Activated CD4-positive, alpha-beta T cell treated with anti-CD3 and anti-CD28 coated beads, Interleukin-2, amount 10 ng/mL, durations not matched to agents 7 days and 5 days (primary cell): Measurements from ENCODE around the gene ANKRD31. TPM values are rescaled to one million over a fixed set of nuclear protein-coding genes. Genes with fewer than 3 reads are reported as not detected.
"Not testable (repeated sequence)": the region's sequence is repeated elsewhere in the genome, so short reads cannot be mapped to it uniquely, and the experiment has no call there.

Source experiments
- CTCF ChIA-PET: fragments of 350-600 bp; sonication (Branson Sonifier 250); formaldehyde crosslinking; loops from one replicate; lab custom pipeline; 2021; ENCODE audit warnings: antibody characterized with exemption; lab: Charles Lee
- POLR2A ChIA-PET: fragments of 350-600 bp; sonication (Branson Sonifier 250); formaldehyde crosslinking; loops from one replicate; lab custom pipeline; 2021; ENCODE audit warnings: antibody characterized with exemption; lab: Charles Lee
- DNase-seq: peaks from one replicate; pipeline ENCODE4 v3.0.0-alpha.2; 2020
- H3K27ac Mint-ChIP-seq: one replicate; pipeline ENCODE4 v1.8.0; 2021; ENCODE audit warnings: mild to moderate bottlenecking, moderate library complexity, mixed read lengths
- H3K27me3 Mint-ChIP-seq: one replicate; pipeline ENCODE4 v1.8.0; 2021; ENCODE audit warnings: mixed read lengths
- H3K36me3 Mint-ChIP-seq: one replicate; pipeline ENCODE4 v1.8.0; 2021; ENCODE audit warnings: low read depth, mixed read lengths
- H3K4me1 Mint-ChIP-seq: one replicate; pipeline ENCODE4 v1.8.0; 2021; ENCODE audit warnings: mixed read lengths
- H3K4me3 Mint-ChIP-seq: one replicate; pipeline ENCODE4 v1.8.0; 2021; ENCODE audit warnings: mild to moderate bottlenecking, moderate library complexity, mixed read lengths
- H3K9me3 Mint-ChIP-seq: one replicate; pipeline ENCODE4 v1.8.0; 2021; ENCODE audit warnings: mixed read lengths
- total RNA-seq, 2 experiments: library from RNA; stranded (reverse); gene quantifications; one replicate each; pipeline ENCODE4 v1.2.3, GENCODE V29; 2021

The ANKRD31 gene
- total RNA-seq, 2 experiments from 2014 or later, result 0.17 TPM

- ChIA-PET POLR2A (no interaction called here), CTCF (no interaction called here)
- Mint-ChIP-seq H3K9me3 (peaks cover 19% of the 10 kb centered on the region), H3K36me3 (peaks cover 2% of the 10 kb centered on the region), H3K4me3 (no peak overlapping the region), H3K27me3 (peaks cover 2% of the 10 kb centered on the region), H3K4me1 (no peaks in the 10 kb centered on the region), H3K27ac (no peak overlapping the region)
- no peak for DNase-seq
Observed at GRCh38 chr5:75214409-75214808, 22.3 kb downstream of the ANKRD31 start.

DNA sequence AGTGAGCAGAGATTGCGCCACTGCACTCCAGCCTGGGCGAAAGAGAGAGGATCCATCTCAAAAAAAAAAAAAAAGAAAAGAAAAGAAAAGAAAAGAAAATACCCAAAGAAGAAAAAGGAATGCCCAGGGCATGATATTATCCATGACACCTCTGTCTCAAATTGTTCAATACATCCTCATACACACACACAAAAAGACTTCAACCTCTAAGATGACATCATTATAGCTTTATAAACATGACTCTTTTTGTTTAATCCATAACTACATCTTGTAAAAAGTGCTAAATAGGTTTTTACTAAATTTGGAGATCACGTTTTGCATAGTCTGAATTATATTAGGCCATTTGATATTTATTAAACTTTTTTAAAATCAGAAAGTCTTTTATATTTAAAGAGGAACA is 33.1 kb downstream of the ANKRD31 start:
- Mint-ChIP-seq H3K4me1 (no peaks in the 10 kb centered on the region), H3K36me3 (no peaks in the 10 kb centered on the region), H3K27me3 (peaks cover 2% of the 10 kb centered on the region), H3K9me3 (no peaks in the 10 kb centered on the region), H3K27ac (no peak overlapping the region), H3K4me3 (no peak overlapping the region)
- ChIA-PET CTCF (no interaction called here), POLR2A (no interaction called here)
- DNase-seq, result no peak

DNA sequence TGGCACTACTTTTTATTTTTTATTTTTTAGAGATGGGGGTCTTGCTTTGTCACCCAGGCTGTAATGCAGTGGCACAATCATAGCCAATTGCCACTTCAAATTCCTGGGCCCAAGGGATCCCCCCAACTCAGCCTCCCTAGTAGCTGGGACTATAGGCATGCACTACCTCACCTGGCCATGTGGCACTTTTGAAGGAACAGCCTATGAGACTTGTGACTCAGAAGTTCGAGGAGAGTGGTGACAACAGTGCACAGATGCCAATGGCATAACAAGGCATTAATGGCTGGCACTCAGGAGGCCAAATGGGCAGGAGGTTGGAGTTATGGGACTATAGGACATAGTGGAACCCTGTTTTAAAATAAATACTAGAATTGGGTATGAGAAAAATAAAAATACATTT is 33.7 kb downstream of the ANKRD31 start:
- ChIA-PET CTCF (no interaction called here), POLR2A (no interaction called here)
- Mint-ChIP-seq H3K4me1 (no peaks in the 10 kb centered on the region), H3K4me3 (no peak overlapping the region), H3K27me3 (peaks cover 2% of the 10 kb centered on the region), H3K27ac (no peak overlapping the region), H3K36me3 (no peaks in the 10 kb centered on the region), H3K9me3 (no peaks in the 10 kb centered on the region)
- DNase-seq, result no peak

DNA sequence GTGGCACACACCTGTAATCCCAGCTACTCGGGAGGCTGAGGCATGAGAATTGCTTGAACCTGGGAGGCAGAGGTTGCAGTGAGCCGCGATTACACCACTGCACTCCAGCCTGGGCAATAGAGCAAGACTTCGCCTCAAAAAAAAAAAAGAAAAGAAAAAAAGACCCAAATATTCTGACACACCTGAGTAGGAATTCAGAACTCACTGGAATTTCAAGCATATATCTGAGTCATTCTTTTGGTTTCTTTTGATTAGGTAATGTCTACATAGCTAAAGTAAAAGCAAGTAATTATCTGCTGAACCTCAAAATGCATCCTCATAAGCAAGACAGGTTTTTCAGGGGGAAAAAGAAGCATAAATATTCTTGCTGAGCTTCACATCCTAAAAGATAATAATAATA is 35.9 kb downstream of the ANKRD31 start:
- ChIA-PET POLR2A (no interaction called here), CTCF (interaction anchor here (0.6 kb wide), 2 partner anchors 147 to 1014 kb away, joined by 4 read pairs; no protein-coding TSS in a partner anchor)
- Mint-ChIP-seq H3K4me1 (no peaks in the 10 kb centered on the region), H3K27me3 (no peaks in the 10 kb centered on the region), H3K4me3 (no peak overlapping the region), H3K36me3 (no peaks in the 10 kb centered on the region), H3K27ac (no peak overlapping the region), H3K9me3 (no peaks in the 10 kb centered on the region)
- DNase-seq, result no peak

- Mint-ChIP-seq H3K27me3 (no peaks in the 10 kb centered on the region), H3K36me3 (no peaks in the 10 kb centered on the region), H3K4me1 (no peaks in the 10 kb centered on the region), H3K9me3 (no peaks in the 10 kb centered on the region), H3K4me3 (no peak overlapping the region), H3K27ac (no peak overlapping the region)
- no peak for DNase-seq
- CTCF ChIA-PET, result interaction anchor here (1.6 kb wide), 1 partner anchor 37 kb away, joined by 4 read pairs; the partner anchor contains the start of gene ANKRD31
- POLR2A ChIA-PET, result no interaction called here
Observed at GRCh38 chr5:75199946-75200345, 36.7 kb downstream of the ANKRD31 start.

GRCh38 chr5:75199071-75199470 is 37.6 kb downstream of the ANKRD31 start:
- Mint-ChIP-seq H3K4me3 (no peak overlapping the region), H3K36me3 (no peaks in the 10 kb centered on the region), H3K27me3 (no peaks in the 10 kb centered on the region), H3K27ac (no peak overlapping the region), H3K9me3 (no peaks in the 10 kb centered on the region), H3K4me1 (no peaks in the 10 kb centered on the region)
- DNase-seq, result no peak
- ChIA-PET CTCF (interaction anchor here (0.6 to 1.6 kb wide), 2 partner anchors 37 to 485 kb away, joined by 3 to 4 read pairs; partner anchors contain the start of gene ANKRD31), POLR2A (no interaction called here)

DNA sequence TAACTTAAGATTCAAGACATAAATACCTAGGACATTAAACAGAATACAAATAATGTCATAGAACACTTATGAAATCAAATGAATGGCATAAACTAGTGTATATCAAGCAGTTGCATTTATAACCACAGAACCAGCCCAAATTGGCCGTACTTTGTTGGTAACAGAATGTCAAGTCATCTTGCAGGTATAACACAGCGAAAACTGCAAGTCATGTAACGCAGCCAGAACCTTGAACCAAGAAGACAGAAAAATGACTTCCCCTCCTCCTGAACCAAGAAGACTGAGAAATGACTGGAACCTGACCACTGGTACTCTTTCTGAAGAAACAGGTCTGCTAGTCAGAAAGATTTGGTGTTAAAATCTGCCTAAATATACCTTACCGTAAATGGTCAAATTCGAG is 38.9 kb downstream of the ANKRD31 start:
- Mint-ChIP-seq H3K27ac (no peak overlapping the region), H3K27me3 (no peaks in the 10 kb centered on the region), H3K36me3 (no peaks in the 10 kb centered on the region), H3K4me1 (no peaks in the 10 kb centered on the region), H3K9me3 (no peaks in the 10 kb centered on the region), H3K4me3 (no peak overlapping the region)
- ChIA-PET POLR2A (no interaction called here), CTCF (no interaction called here)
- DNase-seq, result no peak

DNA sequence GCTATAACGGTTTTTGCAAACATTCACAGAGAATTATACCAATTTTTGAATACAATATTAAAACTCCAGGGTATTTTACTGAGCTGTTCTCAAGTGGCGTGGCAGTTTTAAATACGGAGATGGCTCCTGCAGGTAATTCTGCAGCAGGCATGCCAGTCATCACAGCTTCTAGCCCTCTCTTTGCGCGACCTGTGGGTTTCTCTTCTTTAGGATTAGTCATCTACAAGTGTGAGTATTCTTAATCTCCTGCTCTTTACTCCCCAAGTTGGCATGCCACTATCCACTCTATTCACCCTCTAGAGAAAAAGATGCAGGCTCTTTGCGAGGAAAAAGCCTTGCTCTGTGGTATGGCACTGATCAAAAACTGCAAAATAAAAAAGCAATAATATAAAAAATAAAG is 43.9 kb downstream of the ANKRD31 start:
- no peaks in the 10 kb centered on the region for H3K9me3 Mint-ChIP-seq
- no peak overlapping the region for H3K4me3 Mint-ChIP-seq
- ChIA-PET CTCF (interaction anchor here (0.6 kb wide), 1 partner anchor 447 kb away, joined by 3 read pairs; no protein-coding TSS in a partner anchor), POLR2A (no interaction called here)
- H3K36me3 Mint-ChIP-seq, result no peaks in the 10 kb centered on the region
- no peaks in the 10 kb centered on the region for H3K27me3 Mint-ChIP-seq
- H3K4me1 Mint-ChIP-seq, result no peaks in the 10 kb centered on the region
- no peak overlapping the region for H3K27ac Mint-ChIP-seq
- DNase-seq, result no peak

- DNase-seq, result no peak
- Mint-ChIP-seq H3K4me1 (no peaks in the 10 kb centered on the region), H3K4me3 (no peak overlapping the region), H3K36me3 (no peaks in the 10 kb centered on the region), H3K9me3 (no peaks in the 10 kb centered on the region), H3K27me3 (no peaks in the 10 kb centered on the region), H3K27ac (no peak overlapping the region)
- CTCF ChIA-PET, result interaction anchor here (0.6 kb wide), 1 partner anchor 447 kb away, joined by 3 read pairs; no protein-coding TSS in a partner anchor
- POLR2A ChIA-PET, result no interaction called here
Observed at GRCh38 chr5:75192264-75192663, 44.4 kb downstream of the ANKRD31 start.

DNA sequence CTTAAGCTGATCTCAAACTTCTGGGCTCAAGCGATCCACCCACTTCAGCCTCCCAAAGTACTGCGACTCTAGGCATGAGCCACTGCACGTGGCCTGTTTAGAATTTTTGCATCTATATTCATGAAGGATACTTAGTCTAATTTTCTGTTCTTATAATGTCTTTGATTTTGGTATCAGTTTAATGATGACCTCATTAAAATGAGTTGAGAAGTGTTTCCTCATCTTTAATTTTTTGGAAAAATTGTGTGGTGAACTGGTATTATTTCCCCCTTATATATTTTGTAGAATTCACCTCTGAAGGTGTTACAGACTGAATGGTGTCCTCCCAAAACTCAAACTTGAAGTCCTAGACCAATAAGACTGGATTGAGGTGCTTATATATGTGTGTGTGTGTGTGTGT is 46.5 kb downstream of the ANKRD31 start:
- Mint-ChIP-seq H3K27me3 (no peaks in the 10 kb centered on the region), H3K4me3 (no peak overlapping the region), H3K9me3 (no peaks in the 10 kb centered on the region), H3K36me3 (no peaks in the 10 kb centered on the region), H3K4me1 (no peaks in the 10 kb centered on the region), H3K27ac (no peak overlapping the region)
- POLR2A ChIA-PET, result no interaction called here
- no peak for DNase-seq
- CTCF ChIA-PET, result no interaction called here

DNA sequence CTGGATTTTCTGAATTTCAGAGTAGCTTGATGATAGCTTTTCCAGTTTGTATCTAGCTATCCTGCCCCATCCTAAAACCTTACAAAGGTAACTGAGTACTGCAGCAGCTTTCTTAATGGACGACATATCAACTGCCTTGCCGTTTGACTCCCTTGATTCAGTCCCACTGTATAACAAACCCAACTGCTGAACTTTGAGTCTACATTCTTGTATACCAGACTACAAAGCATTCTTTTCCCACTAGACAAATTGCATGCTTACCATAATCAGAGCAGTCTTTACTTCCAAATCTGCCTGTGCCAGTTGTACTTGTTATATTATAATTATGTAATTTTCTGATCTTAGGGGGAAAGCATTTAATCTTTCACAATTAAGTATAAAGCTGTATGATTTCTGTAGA is 47.3 kb downstream of the ANKRD31 start:
- H3K36me3 Mint-ChIP-seq, result no peaks in the 10 kb centered on the region
- no peak overlapping the region for H3K4me3 Mint-ChIP-seq
- H3K27me3 Mint-ChIP-seq, result no peaks in the 10 kb centered on the region
- DNase-seq, result no peak
- ChIA-PET POLR2A (no interaction called here), CTCF (interaction anchor here (1.1 kb wide), 1 partner anchor 47 kb away, joined by 3 read pairs; the partner anchor contains the start of gene ANKRD31)
- no peak overlapping the region for H3K27ac Mint-ChIP-seq
- no peaks in the 10 kb centered on the region for H3K9me3 Mint-ChIP-seq
- no peaks in the 10 kb centered on the region for H3K4me1 Mint-ChIP-seq

DNA sequence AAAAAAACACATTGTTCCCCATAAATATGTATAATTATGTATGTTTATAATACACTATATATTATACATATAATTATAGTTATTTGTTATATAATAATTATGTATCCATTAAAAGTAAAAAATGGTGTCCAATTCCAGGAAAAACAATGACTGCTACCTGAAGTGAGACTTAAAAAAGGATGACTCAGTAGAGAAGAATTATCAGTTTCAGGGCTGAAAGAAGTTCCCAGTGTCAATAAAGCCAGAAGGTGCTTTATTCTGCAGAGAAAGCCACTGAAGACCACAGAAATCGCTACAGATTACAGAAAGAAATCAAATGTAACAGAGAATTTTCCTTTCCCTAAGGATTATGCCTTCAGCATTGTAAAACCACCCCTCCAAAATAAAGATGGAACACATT is 50.9 kb downstream of the ANKRD31 start:
- Mint-ChIP-seq H3K27me3 (no peaks in the 10 kb centered on the region), H3K9me3 (peaks cover 6% of the 10 kb centered on the region), H3K36me3 (no peaks in the 10 kb centered on the region), H3K4me3 (no peak overlapping the region), H3K27ac (no peak overlapping the region), H3K4me1 (peaks cover 7% of the 10 kb centered on the region)
- no peak for DNase-seq
- ChIA-PET CTCF (no interaction called here), POLR2A (no interaction called here)

DNA sequence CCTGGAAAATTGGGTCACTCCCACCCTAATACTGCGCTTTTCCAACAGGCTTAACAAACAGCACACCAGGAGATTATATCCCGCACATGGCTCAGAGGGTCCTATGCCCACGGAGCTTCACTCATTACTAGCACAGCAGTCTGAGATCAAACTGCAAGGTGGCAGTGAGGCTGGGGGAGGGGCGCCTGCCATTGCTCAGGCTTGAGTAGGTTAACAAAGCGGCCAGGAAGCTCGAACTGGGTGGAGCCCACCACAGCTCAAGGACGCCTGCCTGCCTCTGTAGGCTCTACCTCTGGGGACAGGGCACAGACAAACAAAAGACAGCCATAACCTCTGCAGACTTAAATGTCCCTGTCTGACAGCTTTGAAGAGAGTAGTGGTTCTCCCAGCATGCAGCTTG is 60.7 kb downstream of the ANKRD31 start:
- H3K4me3 Mint-ChIP-seq, H3K4me1 Mint-ChIP-seq, H3K36me3 Mint-ChIP-seq, DNase-seq, H3K27ac Mint-ChIP-seq, H3K27me3 Mint-ChIP-seq, POLR2A ChIA-PET: not testable (repeated sequence)
- H3K9me3 Mint-ChIP-seq, result peaks cover 14% of the 10 kb centered on the region
- CTCF ChIA-PET, result interaction anchor here (0.6 kb wide), 2 partner anchors 60 to 168 kb away, joined by 3 read pairs; partner anchors contain the start of gene ANKRD31

DNA sequence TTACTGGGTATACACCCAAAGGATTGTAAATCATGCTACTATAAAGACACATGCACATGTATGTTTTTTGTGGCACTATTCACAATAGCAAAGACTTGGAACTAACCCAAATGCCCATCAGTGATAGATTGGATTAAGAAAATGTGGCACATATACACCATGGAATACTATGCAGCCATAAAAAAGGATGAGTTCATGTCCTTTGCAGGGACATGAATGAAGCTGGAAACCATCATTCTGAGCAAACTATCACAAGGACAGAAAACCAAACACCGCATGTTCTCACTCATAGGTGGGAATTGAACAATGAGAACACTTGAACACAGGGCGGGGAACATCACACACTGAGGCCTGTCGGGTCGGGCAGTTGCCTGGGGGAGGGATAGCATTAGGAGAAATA is 61.8 kb downstream of the ANKRD31 start:
- H3K9me3 Mint-ChIP-seq, result peaks cover 14% of the 10 kb centered on the region
- H3K4me1 Mint-ChIP-seq, CTCF ChIA-PET, H3K4me3 Mint-ChIP-seq, H3K36me3 Mint-ChIP-seq, DNase-seq, H3K27me3 Mint-ChIP-seq, POLR2A ChIA-PET, H3K27ac Mint-ChIP-seq: not testable (repeated sequence)
